Lower leg skin (tissue), 3 donors: ENCODE results near the gene CENPVL1.
"Not testable (repeated sequence)": the region's sequence is repeated elsewhere in the genome, so short reads cannot be mapped to it uniquely, and the experiment has no call there.

ENCODE experiments used
- POLR2A ChIP-seq, 2 donors: fragments of 450-650 bp; IDR thresholded peaks; one replicate each; pipeline ENCODE4 v1.6.1; 2016 to 2017; ENCODE audit warnings: antibody characterized with exemption in 2 of 2, mild to moderate bottlenecking in 1 of 2, moderate library complexity in 1 of 2
- TF ChIP-seq, protein P1 (sequence below), 3 donors: fragments of 450-650 bp; IDR thresholded peaks; one replicate each; pipeline ENCODE4 v1.5.1; 2016; ENCODE audit warnings: antibody characterized with exemption in 3 of 3, mild to moderate bottlenecking in 3 of 3, moderate library complexity in 2 of 3

DNA sequence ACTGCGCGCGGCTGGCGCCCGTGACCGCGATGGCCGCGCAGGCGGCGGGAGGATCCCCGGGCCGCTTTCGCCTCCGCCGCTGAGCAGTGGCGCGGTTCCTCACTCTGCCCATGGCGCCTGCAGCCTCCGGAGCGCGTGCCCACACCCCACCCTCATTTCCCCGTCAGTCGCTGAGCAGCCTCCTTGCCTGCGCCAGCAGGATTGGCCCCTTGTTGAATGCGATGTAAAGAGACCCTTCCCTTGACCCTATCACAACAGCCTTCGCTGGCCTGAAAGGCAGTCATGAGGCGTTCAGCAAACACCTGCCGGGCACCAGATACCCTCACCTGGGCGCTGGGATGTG, 27.6 kb upstream of the CENPVL1 start, which contains the start of gene CENPVL2:
- TF ChIP-seq POLR2A (IDR thresholded peaks at IDR 0.05): not testable (repeated sequence)
- TF ChIP-seq, protein P1, sequence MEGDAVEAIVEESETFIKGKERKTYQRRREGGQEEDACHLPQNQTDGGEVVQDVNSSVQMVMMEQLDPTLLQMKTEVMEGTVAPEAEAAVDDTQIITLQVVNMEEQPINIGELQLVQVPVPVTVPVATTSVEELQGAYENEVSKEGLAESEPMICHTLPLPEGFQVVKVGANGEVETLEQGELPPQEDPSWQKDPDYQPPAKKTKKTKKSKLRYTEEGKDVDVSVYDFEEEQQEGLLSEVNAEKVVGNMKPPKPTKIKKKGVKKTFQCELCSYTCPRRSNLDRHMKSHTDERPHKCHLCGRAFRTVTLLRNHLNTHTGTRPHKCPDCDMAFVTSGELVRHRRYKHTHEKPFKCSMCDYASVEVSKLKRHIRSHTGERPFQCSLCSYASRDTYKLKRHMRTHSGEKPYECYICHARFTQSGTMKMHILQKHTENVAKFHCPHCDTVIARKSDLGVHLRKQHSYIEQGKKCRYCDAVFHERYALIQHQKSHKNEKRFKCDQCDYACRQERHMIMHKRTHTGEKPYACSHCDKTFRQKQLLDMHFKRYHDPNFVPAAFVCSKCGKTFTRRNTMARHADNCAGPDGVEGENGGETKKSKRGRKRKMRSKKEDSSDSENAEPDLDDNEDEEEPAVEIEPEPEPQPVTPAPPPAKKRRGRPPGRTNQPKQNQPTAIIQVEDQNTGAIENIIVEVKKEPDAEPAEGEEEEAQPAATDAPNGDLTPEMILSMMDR (IDR thresholded peaks at IDR 0.05): not testable (repeated sequence)
